ENCODE data around the gene MET. TPM values are rescaled to one million over a fixed set of nuclear protein-coding genes. Genes with fewer than 3 reads are reported as not detected.

MET gene
- total and polyA plus RNA-seq, 2 of the 8 experiments (the other 6 are each of a cell fraction or from before 2014, with no cell fraction given): 3.5 to 12.9 TPM

DNA sequence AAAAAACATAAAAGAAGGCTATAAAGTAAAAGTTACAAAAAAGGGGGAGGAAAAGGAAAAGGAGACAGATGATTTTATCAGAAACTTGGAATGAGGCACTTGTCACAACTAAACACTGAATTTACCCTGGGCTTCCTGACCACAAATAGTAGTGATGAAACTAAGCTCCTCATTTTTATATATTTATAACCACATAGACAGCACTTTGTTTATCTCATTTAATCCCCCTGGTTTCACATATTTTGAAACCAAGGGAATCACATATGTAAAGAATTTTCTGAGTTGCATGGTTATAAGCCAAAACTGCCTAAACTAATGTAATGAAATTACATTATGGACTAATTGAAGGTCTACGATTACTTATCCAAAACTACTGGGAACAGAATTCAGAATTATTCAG, 39.6 kb upstream of the MET start (continued):
- TF ChIP-seq CHD7 (IDR thresholded peaks at IDR 0.05; ENCODE audit: insufficient replicate concordance, low read length) (no peak), EP300 (IDR thresholded peaks at IDR 0.05; ENCODE audit: borderline replicate concordance in 1 of 2, low read depth in 2 of 2, low read length in 2 of 2) (no peak), KDM1A (IDR thresholded peaks at IDR 0.05; ENCODE audit: borderline replicate concordance, low read length) (no peak), KDM5A (IDR thresholded peaks at IDR 0.05; ENCODE audit: low read length) (no peak), TAF7 (optimal IDR thresholded peaks at IDR 0.05; ENCODE audit: borderline replicate concordance, low read depth, low read length) (no peak), SIRT6 (IDR thresholded peaks at IDR 0.05; ENCODE audit: low read length) (no peak), EGR1 (IDR thresholded peaks at IDR 0.05; ENCODE audit: borderline replicate concordance, low read depth, low read length) (no peak), BACH1 (IDR thresholded peaks at IDR 0.05; ENCODE audit: low read length) (no peak), CBX8 (IDR thresholded peaks at IDR 0.05; ENCODE audit: borderline replicate concordance, low read depth, low read length) (no peak), YY1 (IDR thresholded peaks at IDR 0.05; ENCODE audit: low read depth, low read length) (no peak), GABPA (IDR thresholded peaks at IDR 0.05; ENCODE audit: borderline replicate concordance, insufficient read depth, low read length) (no peak)
- TF ChIP-seq, protein P1, sequence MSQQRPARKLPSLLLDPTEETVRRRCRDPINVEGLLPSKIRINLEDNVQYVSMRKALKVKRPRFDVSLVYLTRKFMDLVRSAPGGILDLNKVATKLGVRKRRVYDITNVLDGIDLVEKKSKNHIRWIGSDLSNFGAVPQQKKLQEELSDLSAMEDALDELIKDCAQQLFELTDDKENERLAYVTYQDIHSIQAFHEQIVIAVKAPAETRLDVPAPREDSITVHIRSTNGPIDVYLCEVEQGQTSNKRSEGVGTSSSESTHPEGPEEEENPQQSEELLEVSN (IDR thresholded peaks at IDR 0.05): no peak
